ENCODE data around the gene KRT82.

Gene KRT82

GRCh38 chr12:52360106-52360662 lies 46.0 kb downstream of the KRT82 start:
- DNase-seq (ENCODE audit: low read depth), result no peak
- H3K4me3 ChIP-seq (ENCODE audit: low read length), result no peak overlapping the region
- TF ChIP-seq, protein P1, sequence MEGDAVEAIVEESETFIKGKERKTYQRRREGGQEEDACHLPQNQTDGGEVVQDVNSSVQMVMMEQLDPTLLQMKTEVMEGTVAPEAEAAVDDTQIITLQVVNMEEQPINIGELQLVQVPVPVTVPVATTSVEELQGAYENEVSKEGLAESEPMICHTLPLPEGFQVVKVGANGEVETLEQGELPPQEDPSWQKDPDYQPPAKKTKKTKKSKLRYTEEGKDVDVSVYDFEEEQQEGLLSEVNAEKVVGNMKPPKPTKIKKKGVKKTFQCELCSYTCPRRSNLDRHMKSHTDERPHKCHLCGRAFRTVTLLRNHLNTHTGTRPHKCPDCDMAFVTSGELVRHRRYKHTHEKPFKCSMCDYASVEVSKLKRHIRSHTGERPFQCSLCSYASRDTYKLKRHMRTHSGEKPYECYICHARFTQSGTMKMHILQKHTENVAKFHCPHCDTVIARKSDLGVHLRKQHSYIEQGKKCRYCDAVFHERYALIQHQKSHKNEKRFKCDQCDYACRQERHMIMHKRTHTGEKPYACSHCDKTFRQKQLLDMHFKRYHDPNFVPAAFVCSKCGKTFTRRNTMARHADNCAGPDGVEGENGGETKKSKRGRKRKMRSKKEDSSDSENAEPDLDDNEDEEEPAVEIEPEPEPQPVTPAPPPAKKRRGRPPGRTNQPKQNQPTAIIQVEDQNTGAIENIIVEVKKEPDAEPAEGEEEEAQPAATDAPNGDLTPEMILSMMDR (conservative IDR thresholded peaks at IDR 0.05; ENCODE audit: low read length), result no peak

DNA sequence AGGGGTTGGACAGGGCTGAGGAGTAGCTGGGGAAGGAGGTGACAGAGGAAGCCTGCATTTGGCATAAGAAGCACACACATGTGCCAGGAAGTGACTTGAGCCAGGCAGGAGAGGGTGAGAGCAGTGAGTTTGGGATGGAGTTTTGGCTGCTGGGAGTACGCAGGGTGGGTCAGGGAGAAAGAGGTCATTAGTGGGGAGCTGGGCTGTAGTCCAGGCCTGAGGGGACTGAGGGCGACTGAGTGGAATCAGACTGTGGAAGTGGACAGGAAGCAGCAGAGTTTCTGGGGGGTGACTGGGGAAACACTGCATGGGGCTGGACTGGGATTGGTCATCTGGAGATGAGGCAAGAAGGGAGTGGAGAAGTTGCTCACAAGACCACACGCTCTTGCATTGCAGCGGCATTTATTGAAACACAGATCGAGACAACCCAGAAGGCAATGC lies 46.5 kb downstream of the KRT82 start:
- DNase-seq (ENCODE audit: low read depth), result peak; percentile 11
- no peak overlapping the region for H3K4me3 ChIP-seq (ENCODE audit: low read length)
- TF ChIP-seq, protein P1 (conservative IDR thresholded peaks at IDR 0.05; ENCODE audit: low read length), result no peak

DNA sequence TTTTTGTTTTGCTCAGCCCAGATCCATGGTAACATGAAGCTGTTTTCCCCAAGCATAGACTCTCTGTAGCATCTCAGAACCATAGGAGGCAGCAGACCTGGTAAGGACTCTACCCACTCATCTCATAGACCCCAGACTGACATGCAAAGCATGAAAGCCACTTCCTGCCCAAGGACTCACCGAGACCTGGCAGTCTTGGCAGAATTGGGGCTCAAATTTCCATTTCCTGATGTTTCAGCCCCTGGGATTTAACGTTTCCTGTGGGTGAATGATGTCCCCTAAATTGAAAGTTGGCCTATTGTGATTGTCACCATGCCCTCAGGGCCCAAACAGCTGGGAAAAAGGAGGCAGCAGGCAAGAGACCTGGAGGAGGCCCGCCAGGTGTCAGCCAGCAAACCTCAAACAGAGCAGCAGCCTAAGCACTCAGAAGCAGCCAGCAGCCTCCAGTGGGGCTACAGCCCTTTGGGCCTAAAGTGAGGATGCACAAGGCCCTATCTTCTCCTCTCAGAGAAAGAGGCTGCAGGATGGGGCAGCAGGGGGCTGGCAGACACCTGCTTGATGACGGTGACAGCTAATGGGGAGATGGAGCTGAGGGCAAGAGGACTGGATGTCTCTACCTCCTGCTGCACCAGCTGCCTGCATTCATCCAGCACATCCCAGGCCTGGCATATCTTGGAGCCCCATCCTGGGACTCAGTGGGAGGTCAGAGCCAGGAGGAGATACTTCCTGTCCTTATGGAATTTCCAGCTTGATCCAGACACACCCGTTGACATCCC lies 47.4 kb downstream of the KRT82 start:
- no peak overlapping the region for H3K4me3 ChIP-seq (ENCODE audit: low read length)
- DNase-seq (ENCODE audit: low read depth), result no peak
- TF ChIP-seq, protein P1 (conservative IDR thresholded peaks at IDR 0.05; ENCODE audit: low read length), result no peak

DNA sequence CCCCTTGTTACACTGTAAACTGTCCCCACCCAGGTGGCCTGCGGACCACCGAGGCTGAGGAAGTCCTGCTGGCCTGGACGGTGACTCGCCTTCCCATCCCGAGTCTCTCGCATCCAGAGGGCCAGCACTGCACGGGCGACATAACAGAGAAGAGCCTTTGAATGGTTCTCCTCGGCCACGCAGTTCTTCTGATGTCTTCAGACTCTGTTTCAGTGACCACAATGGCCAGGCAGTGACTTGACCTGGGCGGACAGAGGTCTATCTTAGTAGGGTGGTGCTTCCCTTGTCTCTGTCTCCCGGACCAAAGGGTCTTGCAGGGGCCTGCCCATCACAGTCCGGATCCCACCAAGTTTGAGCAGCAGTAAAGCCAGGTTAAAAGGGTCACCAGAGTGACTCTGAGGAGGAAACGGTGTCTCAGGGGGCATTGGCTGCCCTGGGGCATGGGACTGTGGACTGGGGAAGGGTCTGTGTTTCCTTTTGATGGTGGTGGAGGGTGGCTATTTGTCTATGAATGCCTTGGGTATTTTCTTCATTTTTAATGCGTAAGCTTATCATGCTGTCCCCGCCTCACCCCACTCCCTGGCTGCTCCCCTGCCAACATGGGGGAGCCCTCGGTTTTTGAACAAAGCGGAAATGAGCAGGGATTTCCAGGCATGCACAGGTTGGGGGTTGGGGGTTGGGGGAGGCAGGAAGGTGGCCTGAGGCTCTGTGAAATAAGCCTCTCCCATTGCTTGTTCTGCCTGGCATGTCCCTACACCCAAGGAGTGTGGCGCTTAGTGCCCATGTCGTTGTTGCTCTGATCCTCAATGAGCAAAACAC lies 49.2 kb downstream of the KRT82 start:
- TF ChIP-seq, protein P1 (conservative IDR thresholded peaks at IDR 0.05; ENCODE audit: low read length), result no peak
- no peak for DNase-seq (ENCODE audit: low read depth)
- H3K4me3 ChIP-seq (ENCODE audit: low read length), result no peak overlapping the region

- DNase-seq (ENCODE audit: low read depth), result no peak
- H3K4me3 ChIP-seq (ENCODE audit: low read length), result no peak overlapping the region
- TF ChIP-seq, protein P1 (conservative IDR thresholded peaks at IDR 0.05; ENCODE audit: low read length), result no peak
Measured at GRCh38 chr12:52356031-52356761, 49.9 kb downstream of the KRT82 start.

- peak; percentile 16 for DNase-seq (ENCODE audit: low read depth)
- TF ChIP-seq, protein P1 (conservative IDR thresholded peaks at IDR 0.05; ENCODE audit: low read length), result no peak
Measured at GRCh38 chr12:52355176-52355575, 51.0 kb downstream of the KRT82 start.

More at GRCh38 chr12:52355176-52355575, 51.0 kb downstream of the KRT82 start:
- H3K4me3 ChIP-seq (ENCODE audit: low read length), result no peak overlapping the region
